Glutamatergic neuron (in vitro differentiated cells): ENCODE data around the gene TNFRSF8. TPM values are rescaled to one million over a fixed set of nuclear protein-coding genes. Genes with fewer than 3 reads are reported as not detected.

Experiments used
- DNase-seq: peaks from one replicate; pipeline ENCODE4 v3.0.0; 2022
- H3K27ac Mint-ChIP-seq: one replicate; pipeline ENCODE4 v1.8.0; 2020; ENCODE audit warnings: mild to moderate bottlenecking, mixed read lengths, inconsistent platforms; ENCODE audit not compliant: unreplicated experiment
- H3K27me3 Mint-ChIP-seq: one replicate; pipeline ENCODE4 v1.8.0; 2020; ENCODE audit warnings: mild to moderate bottlenecking, moderate library complexity, mixed read lengths, inconsistent platforms; ENCODE audit not compliant: unreplicated experiment
- H3K36me3 Mint-ChIP-seq: one replicate; pipeline ENCODE4 v1.8.0; 2020; ENCODE audit warnings: mild to moderate bottlenecking, mixed read lengths, inconsistent platforms; ENCODE audit not compliant: unreplicated experiment
- H3K4me1 Mint-ChIP-seq: one replicate; pipeline ENCODE4 v1.8.0; 2020; ENCODE audit warnings: mild to moderate bottlenecking, low read depth, mixed read lengths, inconsistent platforms; ENCODE audit not compliant: unreplicated experiment
- H3K4me3 Mint-ChIP-seq: one replicate; pipeline ENCODE4 v1.8.0; 2020; ENCODE audit warnings: mild to moderate bottlenecking, mixed read lengths, inconsistent platforms; ENCODE audit not compliant: unreplicated experiment
- H3K9me3 Mint-ChIP-seq: one replicate; pipeline ENCODE4 v1.8.0; 2020; ENCODE audit warnings: mild to moderate bottlenecking, moderate library complexity, mixed read lengths, inconsistent platforms; ENCODE audit not compliant: unreplicated experiment
- CTCF ChIP-seq: fragments of 200-600 bp; sonication (generic); IDR thresholded peaks from one replicate; pipeline ENCODE4 v1.5.0; 2021; ENCODE audit not compliant: partially characterized antibody, unreplicated experiment
- total RNA-seq: library from RNA; stranded (reverse); fragmentation: NEBNext Ultra II Directional; extraction: Animal tissue kit (Norgen Biotek cat#: 25700); gene quantifications from one replicate; pipeline ENCODE4 v1.2.1, GENCODE V29; 2021; ENCODE audit not compliant: unreplicated experiment

TNFRSF8 gene
- total RNA-seq, 1 donor from 2014 or later, result not detected

GRCh38 chr1:12124693-12125421 is 61.8 kb downstream of the TNFRSF8 start:
- Mint-ChIP-seq H3K27ac (no peak overlapping the region), H3K4me1 (peaks cover 2% of the 10 kb centered on the region), H3K9me3 (no peaks in the 10 kb centered on the region), H3K4me3 (no peak overlapping the region), H3K36me3 (peaks cover 3% of the 10 kb centered on the region), H3K27me3 (no peaks in the 10 kb centered on the region)
- DNase-seq, result peak; percentile 80
- peak; percentile 97 for TF ChIP-seq CTCF

DNA sequence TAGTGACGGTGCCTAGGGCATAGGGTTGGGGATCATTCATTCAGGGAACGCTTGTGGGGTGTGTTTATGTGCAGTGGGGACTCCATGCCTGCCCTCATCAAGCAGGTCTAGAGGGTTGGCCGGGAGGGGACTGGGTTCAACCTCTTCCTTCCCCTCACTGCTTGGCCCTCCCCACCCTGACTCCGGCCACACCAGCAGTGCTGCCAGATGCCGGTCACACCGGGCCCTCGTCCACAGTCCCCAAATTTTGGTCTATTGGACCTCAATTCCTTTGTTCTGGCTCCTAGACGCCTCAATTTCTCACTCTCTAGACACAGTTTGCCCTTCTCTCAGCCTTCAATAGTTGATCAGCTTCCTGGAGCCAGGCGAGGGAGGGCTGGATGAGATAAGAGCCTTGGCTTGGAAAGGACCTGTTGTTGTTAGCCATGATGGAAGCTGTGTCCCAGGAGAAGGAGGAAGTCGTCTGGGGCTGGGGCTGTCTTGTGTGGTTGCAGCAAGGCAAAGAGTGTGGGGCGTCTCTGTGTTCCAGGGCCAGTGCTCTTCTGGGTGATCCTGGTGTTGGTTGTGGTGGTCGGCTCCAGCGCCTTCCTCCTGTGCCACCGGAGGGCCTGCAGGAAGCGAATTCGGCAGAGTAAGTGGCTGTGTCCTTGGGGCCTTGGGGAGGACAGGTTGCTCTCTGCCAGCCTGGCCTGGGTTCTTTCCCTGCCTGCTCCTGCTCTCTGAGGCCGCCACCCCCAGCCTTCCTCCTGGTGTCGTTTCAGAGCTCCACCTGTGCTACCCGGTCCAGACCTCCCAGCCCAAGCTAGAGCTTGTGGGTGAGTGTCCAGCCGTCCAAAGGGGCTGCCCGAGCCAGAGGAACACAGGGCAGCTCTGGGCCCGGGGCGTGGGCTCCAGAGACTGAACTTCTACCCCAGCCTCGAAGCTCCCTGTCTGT is 62.6 kb downstream of the TNFRSF8 start:
- no peaks in the 10 kb centered on the region for H3K27me3 Mint-ChIP-seq
- H3K4me1 Mint-ChIP-seq, result peaks cover 2% of the 10 kb centered on the region

DNA sequence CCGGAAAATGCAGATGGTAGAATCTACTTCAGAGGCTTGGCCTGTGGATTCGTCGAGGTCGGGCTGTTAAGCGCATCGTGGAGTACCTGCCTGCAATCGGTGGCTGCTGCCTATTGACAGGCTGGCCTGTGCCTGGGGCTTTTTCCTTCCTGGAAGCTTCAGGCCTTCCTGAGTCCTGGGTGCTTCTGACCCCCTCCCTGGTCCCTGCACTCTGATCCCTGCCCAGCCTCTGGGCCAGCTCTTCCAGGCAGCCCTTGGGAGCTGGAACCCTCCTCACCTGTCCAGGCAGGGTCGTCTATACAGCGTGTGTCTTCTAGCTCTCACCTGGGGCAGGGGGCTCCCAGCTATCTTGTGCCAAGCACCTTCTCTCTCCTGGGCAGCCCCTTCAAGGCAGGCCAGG is 63.7 kb downstream of the TNFRSF8 start:
- H3K4me3 Mint-ChIP-seq, result no peak overlapping the region
- peaks cover 2% of the 10 kb centered on the region for H3K4me1 Mint-ChIP-seq
- H3K27ac Mint-ChIP-seq, result no peak overlapping the region

More for the DNA sequence above, 62.6 kb downstream of the TNFRSF8 start:
- Mint-ChIP-seq H3K36me3 (no peaks in the 10 kb centered on the region), H3K4me3 (no peak overlapping the region), H3K27ac (no peak overlapping the region), H3K9me3 (no peaks in the 10 kb centered on the region)
- no peak for DNase-seq
- TF ChIP-seq CTCF, result no peak

GRCh38 chr1:12127206-12127810 is 64.2 kb downstream of the TNFRSF8 start:
- Mint-ChIP-seq H3K4me3 (no peak overlapping the region), H3K4me1 (peaks cover 3% of the 10 kb centered on the region), H3K27ac (no peak overlapping the region), H3K36me3 (no peaks in the 10 kb centered on the region), H3K27me3 (no peaks in the 10 kb centered on the region), H3K9me3 (no peaks in the 10 kb centered on the region)
- no peak for TF ChIP-seq CTCF
- DNase-seq, result no peak

More for the DNA sequence above, 63.7 kb downstream of the TNFRSF8 start:
- H3K9me3 Mint-ChIP-seq, result no peaks in the 10 kb centered on the region
- H3K27me3 Mint-ChIP-seq, result no peaks in the 10 kb centered on the region
- DNase-seq, result no peak
- no peaks in the 10 kb centered on the region for H3K36me3 Mint-ChIP-seq
- no peak for TF ChIP-seq CTCF
